Thymus (tissue), 14 donors: ENCODE measurements around the gene RNMT. TPM values are rescaled to one million over a fixed set of nuclear protein-coding genes. Genes with fewer than 3 reads are reported as not detected.
"Not testable (repeated sequence)": the region's sequence is repeated elsewhere in the genome, so short reads cannot be mapped to it uniquely, and the experiment has no call there.

Experiments used
- DNase-seq, 9 donors: peaks; one replicate each; pipeline ENCODE4 v3.0.0-alpha.2; 2013; ENCODE audit warnings: low spot score in 9 of 9, low read depth in 6 of 9, missing footprints in 1 of 9
- H3K27ac ChIP-seq, 2 donors: one replicate each; pipeline ENCODE4 v1.5.1; 2013; ENCODE audit warnings: control low read depth in 1 of 2, low read depth in 1 of 2, low read length in 1 of 2, mild to moderate bottlenecking in 1 of 2, moderate library complexity in 1 of 2
- H3K27me3 ChIP-seq, 2 donors: one replicate each; pipeline ENCODE4 v1.5.1; 2013; ENCODE audit warnings: low read length in 1 of 2; ENCODE audit not compliant: control insufficient read depth in 2 of 2, insufficient read depth in 1 of 2
- H3K36me3 ChIP-seq, 2 donors: one replicate each; pipeline ENCODE4 v1.5.1; 2013; ENCODE audit warnings: low read length in 1 of 2, mild to moderate bottlenecking in 1 of 2, moderate library complexity in 1 of 2; ENCODE audit not compliant: control insufficient read depth in 2 of 2, insufficient read depth in 2 of 2
- H3K4me1 ChIP-seq, 2 donors: one replicate each; pipeline ENCODE4 v1.5.1; 2013; ENCODE audit warnings: low read length in 2 of 2; ENCODE audit not compliant: control insufficient read depth in 2 of 2, insufficient read depth in 2 of 2
- H3K4me3 ChIP-seq, 2 donors: one replicate each; pipeline ENCODE4 v1.5.1; 2013; ENCODE audit warnings: low read length in 2 of 2, control low read depth in 1 of 2, mild to moderate bottlenecking in 1 of 2
- H3K9me3 ChIP-seq, 2 donors: one replicate each; pipeline ENCODE4 v1.5.1; 2013; ENCODE audit warnings: low read length in 1 of 2, mild to moderate bottlenecking in 1 of 2; ENCODE audit not compliant: control insufficient read depth in 2 of 2, insufficient read depth in 1 of 2
- WGBS: extraction: QIAGEN DNeasy Blood & Tissue Kit; methylation state at CpG from one replicate; pipeline ENCODE4 v1.1.7; 2013; 5-methylcytosine and 5-hydroxymethylcytosine counted together
- long read RNA-seq, 10 donors: transcript quantifications; one replicate each; lab custom pipeline, GENCODE V29; 2026
- polyA plus RNA-seq: library from polyadenylated mRNA; stranded (reverse); fragments of 200-250 nt; gene quantifications from one replicate; pipeline ENCODE4 v1.2.3, GENCODE V29; 2013
- total RNA-seq: library from RNA; stranded (reverse); fragments of 120-200 nt; gene quantifications from one replicate; pipeline ENCODE4 v1.2.4, GENCODE V29; 2013
- donor health status: healthy.

Gene RNMT
- total RNA-seq: 25.8 TPM
- 21.6 TPM for polyA plus RNA-seq
- long read RNA-seq, donor 1: 0 reads
- long read RNA-seq, donor 2, full-length matches to known transcripts: 13 of 19 reads
- long read RNA-seq, donor 2, partial matches to known transcripts: 6 of 19 reads
- long read RNA-seq, donor 2, other reads (novel, unspliced or antisense): 0 of 19 reads
- long read RNA-seq, donor 3, full-length matches to known transcripts: 5 of 5 reads
- long read RNA-seq, donor 3, partial matches to known transcripts: 0 of 5 reads
- long read RNA-seq, donor 3, other reads (novel, unspliced or antisense): 0 of 5 reads
- long read RNA-seq, donor 4, full-length matches to known transcripts: 2 of 12 reads
- long read RNA-seq, donor 4, partial matches to known transcripts: 10 of 12 reads
- long read RNA-seq, donor 4, other reads (novel, unspliced or antisense): 0 of 12 reads
- long read RNA-seq, donor 5, full-length matches to known transcripts: 4 of 15 reads
- long read RNA-seq, donor 5, partial matches to known transcripts: 11 of 15 reads
- long read RNA-seq, donor 5, other reads (novel, unspliced or antisense): 0 of 15 reads
- long read RNA-seq, donor 6, full-length matches to known transcripts: 4 of 4 reads
- long read RNA-seq, donor 6, partial matches to known transcripts: 0 of 4 reads
- long read RNA-seq, donor 6, other reads (novel, unspliced or antisense): 0 of 4 reads
- long read RNA-seq, donor 7, full-length matches to known transcripts: 7 of 14 reads
- long read RNA-seq, donor 7, partial matches to known transcripts: 7 of 14 reads
- long read RNA-seq, donor 7, other reads (novel, unspliced or antisense): 0 of 14 reads
- long read RNA-seq, donor 8, full-length matches to known transcripts: 3 of 3 reads
- long read RNA-seq, donor 8, partial matches to known transcripts: 0 of 3 reads
- long read RNA-seq, donor 8, other reads (novel, unspliced or antisense): 0 of 3 reads
- long read RNA-seq, donor 9, full-length matches to known transcripts: 2 of 2 reads
- long read RNA-seq, donor 9, partial matches to known transcripts: 0 of 2 reads
- long read RNA-seq, donor 9, other reads (novel, unspliced or antisense): 0 of 2 reads
- long read RNA-seq, donor 10, full-length matches to known transcripts: 4 of 4 reads
- long read RNA-seq, donor 10, partial matches to known transcripts: 0 of 4 reads
- long read RNA-seq, donor 10, other reads (novel, unspliced or antisense): 0 of 4 reads

DNA sequence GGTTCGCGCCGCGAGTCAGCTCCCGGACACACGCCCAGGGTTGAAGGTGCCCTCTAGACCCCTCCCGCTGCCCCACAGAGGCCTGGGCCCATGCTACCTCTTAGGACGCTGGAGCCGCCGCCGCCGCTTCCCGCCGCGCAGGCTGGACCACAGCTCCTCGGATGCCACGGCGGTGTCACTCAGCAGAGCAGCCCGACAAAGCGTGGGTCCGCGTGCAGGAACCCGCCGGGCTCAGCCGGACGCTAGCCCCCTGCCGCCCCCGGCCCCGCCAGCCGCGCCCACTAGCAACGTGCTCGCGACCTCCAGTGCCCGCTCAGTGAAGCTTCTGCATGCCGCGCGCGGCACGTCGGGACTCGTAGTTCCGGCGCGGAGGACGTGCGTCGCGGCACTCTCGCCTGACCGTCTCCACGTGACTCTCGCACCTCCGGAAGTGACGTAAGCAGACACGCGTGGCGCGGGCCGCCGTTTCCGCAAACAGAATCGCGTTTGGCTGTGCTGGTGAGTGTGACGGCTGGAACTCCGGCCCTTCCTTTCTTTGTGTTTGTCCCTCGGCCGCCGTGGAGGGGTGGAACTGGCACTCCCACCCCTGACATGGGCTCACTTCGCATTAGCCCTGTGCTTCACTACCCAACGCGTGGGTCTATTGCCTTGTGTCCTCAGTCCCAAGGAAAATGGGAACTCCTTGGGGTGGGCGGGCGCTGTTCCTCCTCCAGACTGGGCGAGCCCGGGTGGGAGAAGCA, at the start of gene RNMT, which contains the start of gene FAM210A:
Gene RNMT (plus strand): TSS at position 442 of the 740 bp plus-strand sequence. CDS start 4,845 bp downstream, outside the sequence.
Gene FAM210A (minus strand): TSS at position 327 of the 740 bp plus-strand sequence. CDS start 44,481 bp downstream, outside the sequence.
- peak; percentile 87 to 97 (median 95) for DNase-seq
- H3K36me3 ChIP-seq: no peaks in the 10 kb centered on the region
- H3K9me3 ChIP-seq: no peaks in the 10 kb centered on the region
- WGBS: under 1% methylated on average over 76 of the region's 76 CpGs
- peak within 1 kb of the TSS; percentile 85 to 92 for H3K27ac ChIP-seq
- peaks cover 6 to 7% of the 10 kb centered on the region in 2 donors for H3K4me1 ChIP-seq
- H3K4me3 ChIP-seq: peak within 1 kb of the TSS; percentile 81 to 93
- no peaks in the 10 kb centered on the region for H3K27me3 ChIP-seq

- not testable (repeated sequence) for H3K4me3 ChIP-seq, H3K4me1 ChIP-seq, H3K27ac ChIP-seq, H3K27me3 ChIP-seq, H3K9me3 ChIP-seq, DNase-seq, H3K36me3 ChIP-seq
- WGBS: 99% methylated on average over 13 of the region's 13 CpGs
Measured at GRCh38 chr18:13677350-13677749, 49.1 kb upstream of the RNMT start.

DNA sequence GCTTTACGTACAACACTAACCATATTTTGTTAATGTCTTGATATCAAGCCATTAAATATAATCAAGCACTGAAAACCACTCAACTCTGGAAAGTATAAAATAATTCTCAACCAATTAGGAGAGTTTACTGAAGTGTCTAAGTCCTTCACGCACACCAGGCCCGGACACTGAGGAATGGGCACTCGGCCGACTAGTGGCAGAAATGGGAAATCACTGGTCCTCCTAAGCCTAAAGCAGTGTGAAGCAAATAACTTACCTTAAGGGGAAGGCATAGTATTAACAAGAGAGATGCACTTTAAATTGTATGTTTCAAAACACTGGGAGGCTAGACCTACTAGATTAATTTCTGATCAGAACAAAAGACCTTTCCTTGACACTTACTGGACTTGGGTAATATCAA, 45.9 kb upstream of the RNMT start:
- Histone ChIP-seq H3K27me3 (no peaks in the 10 kb centered on the region), H3K27ac (no peak overlapping the region), H3K9me3 (no peaks in the 10 kb centered on the region), H3K4me1 (no peaks in the 10 kb centered on the region), H3K36me3 (no peaks in the 10 kb centered on the region), H3K4me3 (no peak overlapping the region)
- 92% methylated on average over 5 of the region's 5 CpGs for WGBS
- DNase-seq: peak in 2 of 9 donors; percentile 20 to 22

DNA sequence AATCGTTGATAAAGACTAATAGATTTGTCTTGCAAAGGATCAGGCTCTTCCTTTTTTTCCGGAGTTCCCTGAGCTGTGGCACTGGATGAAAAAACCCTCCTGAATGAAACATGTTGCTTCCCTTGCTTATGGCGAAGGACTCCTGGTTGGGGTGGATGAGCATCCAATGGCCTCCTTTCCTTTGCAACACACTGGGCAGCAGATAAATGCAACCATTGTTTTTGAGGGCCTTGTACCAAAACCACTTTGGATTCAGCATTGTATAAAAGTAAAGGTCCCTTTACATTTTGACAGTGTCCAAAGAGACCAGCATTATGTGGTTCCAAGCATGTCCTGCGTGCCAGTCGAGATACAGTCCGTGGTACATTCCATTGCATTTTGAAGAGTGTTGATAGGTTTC, 44.8 kb upstream of the RNMT start:
- H3K27me3 ChIP-seq: no peaks in the 10 kb centered on the region
- no peaks in the 10 kb centered on the region for H3K36me3 ChIP-seq
- no peak for DNase-seq
- H3K27ac ChIP-seq: no peak overlapping the region
- H3K4me1 ChIP-seq: no peaks in the 10 kb centered on the region
- WGBS: 97% methylated on average over 6 of the region's 6 CpGs
- H3K9me3 ChIP-seq: no peaks in the 10 kb centered on the region
- H3K4me3 ChIP-seq: no peak overlapping the region

- no peaks in the 10 kb centered on the region for H3K4me1 ChIP-seq
- WGBS: 98% methylated on average over 4 of the region's 4 CpGs
- no peak overlapping the region for H3K27ac ChIP-seq
- H3K9me3 ChIP-seq: peaks cover 0 to 5% of the 10 kb centered on the region in 2 donors
- no peak overlapping the region for H3K4me3 ChIP-seq
- no peaks in the 10 kb centered on the region for H3K36me3 ChIP-seq
- DNase-seq: no peak
- no peaks in the 10 kb centered on the region for H3K27me3 ChIP-seq
Measured at GRCh38 chr18:13684546-13684945, 41.9 kb upstream of the RNMT start.

DNA sequence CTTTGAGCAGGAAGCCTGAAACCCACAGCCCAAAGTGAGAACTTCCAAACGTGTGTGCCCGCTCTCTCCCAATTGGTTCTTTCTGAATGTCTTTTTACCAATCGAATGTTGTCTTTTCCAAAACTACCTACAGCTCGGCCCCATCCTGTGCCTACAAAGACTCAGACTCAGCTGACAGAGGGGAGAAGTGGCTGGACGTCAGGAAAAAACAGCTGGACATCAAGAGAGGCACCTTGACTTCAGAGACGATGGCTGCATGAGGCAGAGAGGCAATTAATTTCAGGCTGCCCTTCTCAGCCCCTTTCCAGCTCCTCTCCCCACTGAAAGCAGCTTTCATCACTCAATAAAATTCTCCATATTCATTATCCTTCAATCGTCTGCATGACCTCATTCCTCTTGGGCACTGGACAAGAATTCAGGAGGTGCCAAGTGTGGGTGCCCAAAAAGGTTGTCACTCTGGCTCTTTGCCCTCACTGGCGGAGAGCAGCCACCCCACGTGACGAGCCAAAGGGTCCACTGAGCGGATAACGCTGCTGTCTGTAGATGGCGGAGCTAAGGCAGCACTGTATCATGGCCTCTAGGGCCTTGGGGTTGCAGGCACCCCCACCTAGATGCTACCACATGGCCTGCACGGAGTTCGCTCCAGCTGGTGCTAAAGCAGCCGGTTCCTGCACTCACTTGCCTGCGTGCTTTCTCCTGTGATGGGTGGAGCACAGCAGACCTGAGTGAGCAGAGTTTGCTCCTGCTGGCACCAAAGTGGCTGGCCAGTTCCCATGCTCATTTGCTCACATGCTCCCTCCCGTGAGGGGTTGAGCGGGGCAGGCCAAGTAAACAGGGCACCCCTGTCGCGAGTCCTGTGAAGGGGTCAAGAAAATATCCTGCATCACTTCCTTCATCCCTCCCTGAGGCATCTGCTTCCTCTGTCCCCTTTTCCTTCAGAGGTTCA, 38.0 kb upstream of the RNMT start:
- Histone ChIP-seq H3K36me3 (no peaks in the 10 kb centered on the region), H3K4me3 (no peak overlapping the region), H3K4me1 (no peaks in the 10 kb centered on the region), H3K27ac (no peak overlapping the region), H3K27me3 (no peaks in the 10 kb centered on the region), H3K9me3 (peaks cover 0 to 5% of the 10 kb centered on the region in 2 donors)
- DNase-seq: no peak
- WGBS: 98% methylated on average over 21 of the region's 21 CpGs

DNA sequence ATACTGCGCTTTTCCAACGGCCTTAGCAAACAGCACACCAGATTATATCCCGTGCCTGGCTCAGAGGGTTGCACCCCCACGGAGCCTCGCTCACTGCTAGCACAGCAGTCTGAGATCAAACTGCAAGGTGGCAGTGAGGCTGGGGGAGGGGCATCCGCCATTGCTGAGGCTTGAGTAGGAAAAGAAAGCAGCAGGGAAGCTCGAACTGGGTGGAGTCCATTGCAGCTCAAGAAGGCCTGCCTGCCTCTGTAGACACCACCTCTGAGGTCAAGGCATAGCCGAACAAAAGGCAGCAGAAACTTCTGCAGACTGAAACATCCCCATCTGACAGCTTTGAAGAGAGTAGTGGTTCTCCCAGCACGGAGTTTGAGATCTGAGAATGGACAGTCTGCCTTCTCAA, 36.4 kb upstream of the RNMT start:
- not testable (repeated sequence) for H3K4me1 ChIP-seq, H3K36me3 ChIP-seq, H3K9me3 ChIP-seq, H3K27ac ChIP-seq, DNase-seq, H3K4me3 ChIP-seq, H3K27me3 ChIP-seq
- 97% methylated on average over 9 of the region's 9 CpGs for WGBS
